GM12878 (cell line): ENCODE data around the gene ARL6. TPM values are rescaled to one million over a fixed set of nuclear protein-coding genes. Genes with fewer than 3 reads are reported as not detected.

ENCODE experiments used
- ATAC-seq: fragments of 200-7000 bp; cut with Tn5 transposase; 3 replicates; pipeline ENCODE4 v1.9.1; 2020; ENCODE audit warnings: mild to moderate bottlenecking, moderate library complexity
- BruUV-seq: library from RNA; stranded (reverse); fragments of 400-500 nt; replicated peaks from 2 replicates; lab custom pipeline; 2021; lab: Mats Ljungman, UMichigan
- CTCF ChIA-PET: fragments of 300-600 bp; sonication (Branson Sonifier 250); formaldehyde crosslinking; extraction: SDS; loops from one replicate; lab custom pipeline; 2021; ENCODE audit warnings: inconsistent platforms; lab: Yijun Ruan, JAX
- POLR2A ChIA-PET: fragments of 350-600 bp; formaldehyde crosslinking; extraction: SDS; loops from one replicate; lab custom pipeline; 2021; ENCODE audit warnings: inconsistent platforms; lab: Charles Lee
- RAD21 ChIA-PET: fragments of 300-600 bp; sonication (Branson Sonifier 250); formaldehyde crosslinking; loops from one replicate; lab custom pipeline; 2023; ENCODE audit warnings: antibody characterized with exemption; ENCODE audit not compliant: unreplicated experiment; lab: Charles Lee
- SMC1A ChIA-PET: fragments of 300-600 bp; sonication (Branson Sonifier 250); formaldehyde crosslinking; loops from one replicate; lab custom pipeline; 2023; ENCODE audit not compliant: unreplicated experiment, uncharacterized antibody; lab: Charles Lee
- DNase-seq: peaks from one replicate; pipeline ENCODE4 v3.0.0-alpha.2; 2011; ENCODE audit warnings: low read depth, low spot score
- FAIRE-seq: peaks from 3 replicates; lab custom pipeline; 2011; peaks lifted over from hg19 to GRCh38; lab: Jason Lieb, UNC
- H2AFZ ChIP-seq: 2 replicates; pipeline ENCODE4 v1.6.0; 2011; ENCODE audit warnings: low read depth, low read length, control low read depth; ENCODE audit not compliant: control insufficient read depth
- H3K27ac ChIP-seq: 2 replicates; pipeline ENCODE4 v1.5.1; 2011; ENCODE audit warnings: control low read depth; ENCODE audit not compliant: control insufficient read depth, insufficient read depth
- H3K27me3 ChIP-seq, 2 experiments: replicated peaks in 1 of 2; 2 replicates each; pipeline versions ENCODE4 v1.6.0 to v1.6.1; 2011; ENCODE audit warnings: low read length in 1 of 2; ENCODE audit not compliant: control insufficient read depth in 2 of 2, insufficient read depth in 2 of 2
- H3K36me3 ChIP-seq, 2 experiments: 2 replicates each; pipeline ENCODE4 v1.5.1; 2011; ENCODE audit warnings: low read length in 1 of 2; ENCODE audit not compliant: control insufficient read depth in 2 of 2, insufficient read depth in 2 of 2
- H3K4me1 ChIP-seq: 2 replicates; pipeline ENCODE4 v1.6.1; 2011; ENCODE audit warnings: mild to moderate bottlenecking, low read length, moderate library complexity, mixed read lengths; ENCODE audit not compliant: control insufficient read depth, insufficient read depth
- H3K4me2 ChIP-seq: 2 replicates; pipeline ENCODE4 v1.6.0; 2011; ENCODE audit warnings: control low read depth; ENCODE audit not compliant: control insufficient read depth, insufficient read depth
- H3K4me3 ChIP-seq: fragments of 200-600 bp; sonication (generic); 2 replicates; pipeline ENCODE4 v1.5.1; 2016
- H3K79me2 ChIP-seq: 2 replicates; pipeline ENCODE4 v1.6.0; 2011; ENCODE audit warnings: low read length; ENCODE audit not compliant: control insufficient read depth, insufficient read depth
- H3K9ac ChIP-seq: 2 replicates; pipeline ENCODE4 v1.8.0; 2011; ENCODE audit warnings: low read length, control low read depth, mixed read lengths; ENCODE audit not compliant: control insufficient read depth, insufficient read depth
- H3K9me3 ChIP-seq: replicated peaks from 3 replicates; pipeline ENCODE4 v1.5.1; 2011; ENCODE audit warnings: mild to moderate bottlenecking, low read length; ENCODE audit not compliant: control insufficient read depth, insufficient read depth
- H4K20me1 ChIP-seq: 2 replicates; pipeline ENCODE4 v1.6.0; 2011; ENCODE audit not compliant: control insufficient read depth, insufficient read depth
- BMI1 ChIP-seq: fragments of 450-650 bp; IDR thresholded peaks from 2 replicates; pipeline ENCODE4 v1.6.1; 2016; ENCODE audit warnings: mild to moderate bottlenecking, moderate library complexity, borderline replicate concordance
- CBX5 ChIP-seq: sonication (generic); IDR thresholded peaks from 2 replicates; pipeline ENCODE4 v1.6.1; 2016; ENCODE audit warnings: low read depth, moderate library complexity, mild to moderate bottlenecking, inconsistent platforms
- ELK1 ChIP-seq: IDR thresholded peaks from 2 replicates; pipeline ENCODE4 v1.6.1; 2012; ENCODE audit warnings: low read depth, low read length, improper control_type of control experiment
- EZH2 ChIP-seq: IDR thresholded peaks from 2 replicates; pipeline ENCODE4 v1.6.1; 2012; ENCODE audit warnings: low read depth, mild to moderate bottlenecking, control low read depth, inconsistent platforms, low read length, borderline replicate concordance; ENCODE audit not compliant: control insufficient read depth
- KAT2A ChIP-seq: conservative IDR thresholded peaks from 2 replicates; pipeline ENCODE4 v1.6.1; 2011; ENCODE audit warnings: low read depth, low read length; ENCODE audit not compliant: control insufficient read depth
- MAX ChIP-seq: IDR thresholded peaks from 2 replicates; pipeline ENCODE4 v1.6.1; 2012; ENCODE audit warnings: low read depth, low read length, improper control_type of control experiment
- RBBP5 ChIP-seq: fragments of 200-600 bp; sonication (generic); conservative IDR thresholded peaks from 2 replicates; pipeline ENCODE4 v1.6.1; 2016
- RELA ChIP-seq: fragments of 450-650 bp; IDR thresholded peaks from 2 replicates; pipeline ENCODE4 v1.8.0; 2014; ENCODE audit warnings: borderline replicate concordance; ENCODE audit not compliant: partially characterized antibody
- RELB ChIP-seq: fragments of 450-650 bp; IDR thresholded peaks from 2 replicates; pipeline ENCODE4 v1.6.1; 2017; ENCODE audit warnings: low read depth, mild to moderate bottlenecking, moderate library complexity
- SMARCA5 ChIP-seq: fragments of 450-650 bp; IDR thresholded peaks from 2 replicates; pipeline ENCODE4 v1.6.1; 2017; ENCODE audit warnings: mild to moderate bottlenecking
- SUZ12 ChIP-seq: fragments of 200-600 bp; sonication (generic); IDR thresholded peaks from one replicate; pipeline ENCODE4 v1.6.1; 2018; ENCODE audit warnings: antibody characterized with exemption, mild to moderate bottlenecking; ENCODE audit not compliant: unreplicated experiment
- TBL1XR1 ChIP-seq: IDR thresholded peaks from 2 replicates; pipeline ENCODE4 v1.6.1; 2012; ENCODE audit warnings: low read depth, low read length, improper control_type of control experiment
- TCF12 ChIP-seq: IDR thresholded peaks from 2 replicates; pipeline ENCODE4 v1.6.1; 2011; ENCODE audit warnings: low read depth, mild to moderate bottlenecking, low read length
- USF2 ChIP-seq: IDR thresholded peaks from 2 replicates; pipeline ENCODE4 v1.6.1; 2011; ENCODE audit warnings: low read depth, low read length, improper control_type of control experiment, borderline replicate concordance
- ZBTB4 ChIP-seq: fragments of 450-650 bp; formaldehyde crosslinking; IDR thresholded peaks from 2 replicates; pipeline ENCODE4 v1.4.0; 2022; ENCODE audit warnings: mild to moderate bottlenecking, moderate library complexity
- WGBS: methylation state at CpG from one replicate; pipeline ENCODE4 v1.1.6; 2016; ENCODE audit warnings: low lambda C conversion rate; ENCODE audit not compliant: insufficient replicate concordance, insufficient coverage; ENCODE audit errors: missing lambda C conversion rate; 5-methylcytosine and 5-hydroxymethylcytosine counted together
- in situ Hi-C: fragments of 300-500 bp; cut with MboI; formaldehyde crosslinking; loops from 9 replicates; pipeline ENCODE4 v1.14.3; 2018; ENCODE audit warnings: mixed read lengths
- intact Hi-C: fragments of 100-400 bp; cut with micrococcal nuclease; formaldehyde crosslinking; loops from one replicate; pipeline ENCODE4 v1.14.2; 2022; ENCODE audit not compliant: unreplicated experiment
- polyA plus RNA-seq, 11 experiments: library from polyadenylated mRNA; depleted of rRNA in 4 of 11; unstranded in 6 of 11; stranded (reverse) in 5 of 11; fragments of >200 nt; fragmentation: Nextera tagmentation in 4 of 11; fragmentation: Illumina TruSeq in 1 of 11; extraction: Ambion mirVana in 4 of 11; extraction: Trizol in 1 of 11; gene quantifications; 1 replicate in 1 of 11; 2 replicates in 10 of 11; pipeline versions ENCODE4 v1.2.1 to v1.2.3, GENCODE V29; 2011 to 2016; ENCODE audit warnings: inconsistent platforms in 2 of 11, missing spikeins in 2 of 11, low read depth in 1 of 11
- total RNA-seq, 4 experiments: library from RNA; depleted of rRNA in 3 of 4; stranded (reverse); fragments of >200 nt in 3 of 4; fragmentation: Illumina TruSeq in 1 of 4; extraction: Trizol in 1 of 4; gene quantifications; 2 replicates each; pipeline versions ENCODE4 v1.2.1 to v1.2.3, GENCODE V29; 2013 to 2021

The ARL6 gene
- total and polyA plus RNA-seq, 10 of the 15 experiments (the other 5 are each of a cell fraction or from before 2014, with no cell fraction given) = 2.0 to 7.3 (median 4.3) TPM

- intact Hi-C loops (no loop called here), in situ Hi-C loops (no loop called here)
- ChIA-PET SMC1A (no interaction called here), CTCF (no interaction called here), RAD21 (no interaction called here), POLR2A (no interaction called here)
- no peaks in the 10 kb centered on the region for H3K36me3 ChIP-seq
- FAIRE-seq (no peak), ATAC-seq (no peak), DNase-seq (no peak)
- H3K79me2 ChIP-seq = no peaks in the 10 kb centered on the region
- H4K20me1 ChIP-seq = no peaks in the 10 kb centered on the region
- H3K4me3 ChIP-seq = no peak overlapping the region
- 18% methylated on average over 3 of the region's 3 CpGs for WGBS
- H3K9me3 ChIP-seq = no peaks in the 10 kb centered on the region
- BruUV-seq = no TSS peak
- no peak overlapping the region for H3K27ac ChIP-seq
- no peak overlapping the region for H2AFZ ChIP-seq
- H3K27me3 ChIP-seq = no peaks in the 10 kb centered on the region
- no peaks in the 10 kb centered on the region for H3K4me1 ChIP-seq
- no peak overlapping the region for H3K4me2 ChIP-seq
- no peak overlapping the region for H3K9ac ChIP-seq
- no peak for TF ChIP-seq USF2
- TF ChIP-seq RELA = no peak
- TF ChIP-seq RBBP5 = no peak
- no peak for TF ChIP-seq BMI1
- no peak for TF ChIP-seq RELB
- TF ChIP-seq ZBTB4 = no peak
- TF ChIP-seq KAT2A = no peak
- TF ChIP-seq EZH2 = no peak
- TF ChIP-seq SUZ12 = no peak
- TF ChIP-seq TCF12 = no peak
- no peak for TF ChIP-seq MAX
- TF ChIP-seq ELK1 = no peak
- no peak for TF ChIP-seq TBL1XR1
- TF ChIP-seq SMARCA5 = no peak
- no peak for TF ChIP-seq CBX5
Measured at GRCh38 chr3:97742036-97742435, 22.5 kb upstream of the ARL6 start.
